ENCODE results near the gene REM1.
"Not testable (repeated sequence)": the region's sequence is repeated elsewhere in the genome, so short reads cannot be mapped to it uniquely, and the experiment has no call there.

The REM1 gene, protein sequence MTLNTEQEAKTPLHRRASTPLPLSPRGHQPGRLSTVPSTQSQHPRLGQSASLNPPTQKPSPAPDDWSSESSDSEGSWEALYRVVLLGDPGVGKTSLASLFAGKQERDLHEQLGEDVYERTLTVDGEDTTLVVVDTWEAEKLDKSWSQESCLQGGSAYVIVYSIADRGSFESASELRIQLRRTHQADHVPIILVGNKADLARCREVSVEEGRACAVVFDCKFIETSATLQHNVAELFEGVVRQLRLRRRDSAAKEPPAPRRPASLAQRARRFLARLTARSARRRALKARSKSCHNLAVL

GRCh38 chr20:31474758-31475427 lies at the start of gene REM1, which contains the start of gene DEFB124:
Gene REM1, plus strand, starts transcription at chr20:31475288. Its CDS starts 1,158 bp downstream, at chr20:31476446.
Gene DEFB124, minus strand, starts transcription at chr20:31475127. Its CDS starts 2,114 bp downstream, at chr20:31473013.
- no peak for DNase-seq
- H3K4me3 Mint-ChIP-seq = peak within 1 kb of the TSS in 1 of 2 donors; percentile 52
- peak; percentile 19 for ATAC-seq
- peaks cover 20% of the 10 kb centered on the region for H3K4me1 Mint-ChIP-seq
- H3K27ac Mint-ChIP-seq = no peak within 1 kb of the TSS
- H3K9me3 Mint-ChIP-seq = peaks cover 0 to 5% of the 10 kb centered on the region in 2 donors
- peaks cover 67% of the 10 kb centered on the region for H3K27me3 Mint-ChIP-seq

GRCh38 chr20:31425797-31426196 lies 49.3 kb upstream of the REM1 start:
- Mint-ChIP-seq H3K27me3 (peaks cover 18% of the 10 kb centered on the region), H3K9me3 (no peaks in the 10 kb centered on the region), H3K4me1 (no peaks in the 10 kb centered on the region), H3K27ac (no peak overlapping the region), H3K4me3 (no peak overlapping the region)
- no peak for DNase-seq
- no peak for ATAC-seq

- not testable (repeated sequence) for H3K4me1 Mint-ChIP-seq, H3K4me3 Mint-ChIP-seq, DNase-seq, H3K9me3 Mint-ChIP-seq, H3K27ac Mint-ChIP-seq
- peaks cover 18% of the 10 kb centered on the region for H3K27me3 Mint-ChIP-seq
- peak; percentile 74 for ATAC-seq
These were observed 48.1 kb upstream of the REM1 start for GRCh38 chr20:31426891-31427551.

GRCh38 chr20:31427576-31427975 lies 47.5 kb upstream of the REM1 start:
- H3K27ac Mint-ChIP-seq, DNase-seq, H3K4me3 Mint-ChIP-seq, H3K4me1 Mint-ChIP-seq, H3K9me3 Mint-ChIP-seq, ATAC-seq: not testable (repeated sequence)
- peaks cover 21% of the 10 kb centered on the region for H3K27me3 Mint-ChIP-seq

GRCh38 chr20:31430568-31431115 lies 44.4 kb upstream of the REM1 start:
- no peak for ATAC-seq
- no peak overlapping the region for H3K4me3 Mint-ChIP-seq
- H3K27me3 Mint-ChIP-seq = peaks cover 19% of the 10 kb centered on the region
- H3K4me1 Mint-ChIP-seq = no peaks in the 10 kb centered on the region
- no peak overlapping the region for H3K27ac Mint-ChIP-seq
- no peak for DNase-seq
- no peaks in the 10 kb centered on the region for H3K9me3 Mint-ChIP-seq

- H3K27me3 Mint-ChIP-seq = peaks cover 19% of the 10 kb centered on the region
- H3K9me3 Mint-ChIP-seq = no peaks in the 10 kb centered on the region
- H3K27ac Mint-ChIP-seq = peak within 1 kb of the TSS in 1 of 2 donors; percentile 7
- no peaks in the 10 kb centered on the region for H3K4me1 Mint-ChIP-seq
- no peak for ATAC-seq
- no peak within 1 kb of the TSS for H3K4me3 Mint-ChIP-seq
- no peak for DNase-seq
These were observed 35.0 kb upstream of the REM1 start, which contains the start of gene DEFB123 for GRCh38 chr20:31440012-31440659. Gene DEFB123, plus strand, starts transcription at chr20:31440632. Its CDS starts 67 bp downstream, at chr20:31440699.

GRCh38 chr20:31446084-31446819 lies 28.8 kb upstream of the REM1 start:
- Mint-ChIP-seq H3K27me3 (peaks cover 10% of the 10 kb centered on the region), H3K4me3 (no peak overlapping the region), H3K4me1 (no peaks in the 10 kb centered on the region), H3K27ac (no peak overlapping the region), H3K9me3 (no peaks in the 10 kb centered on the region)
- DNase-seq (no peak), ATAC-seq (no peak)

DNA sequence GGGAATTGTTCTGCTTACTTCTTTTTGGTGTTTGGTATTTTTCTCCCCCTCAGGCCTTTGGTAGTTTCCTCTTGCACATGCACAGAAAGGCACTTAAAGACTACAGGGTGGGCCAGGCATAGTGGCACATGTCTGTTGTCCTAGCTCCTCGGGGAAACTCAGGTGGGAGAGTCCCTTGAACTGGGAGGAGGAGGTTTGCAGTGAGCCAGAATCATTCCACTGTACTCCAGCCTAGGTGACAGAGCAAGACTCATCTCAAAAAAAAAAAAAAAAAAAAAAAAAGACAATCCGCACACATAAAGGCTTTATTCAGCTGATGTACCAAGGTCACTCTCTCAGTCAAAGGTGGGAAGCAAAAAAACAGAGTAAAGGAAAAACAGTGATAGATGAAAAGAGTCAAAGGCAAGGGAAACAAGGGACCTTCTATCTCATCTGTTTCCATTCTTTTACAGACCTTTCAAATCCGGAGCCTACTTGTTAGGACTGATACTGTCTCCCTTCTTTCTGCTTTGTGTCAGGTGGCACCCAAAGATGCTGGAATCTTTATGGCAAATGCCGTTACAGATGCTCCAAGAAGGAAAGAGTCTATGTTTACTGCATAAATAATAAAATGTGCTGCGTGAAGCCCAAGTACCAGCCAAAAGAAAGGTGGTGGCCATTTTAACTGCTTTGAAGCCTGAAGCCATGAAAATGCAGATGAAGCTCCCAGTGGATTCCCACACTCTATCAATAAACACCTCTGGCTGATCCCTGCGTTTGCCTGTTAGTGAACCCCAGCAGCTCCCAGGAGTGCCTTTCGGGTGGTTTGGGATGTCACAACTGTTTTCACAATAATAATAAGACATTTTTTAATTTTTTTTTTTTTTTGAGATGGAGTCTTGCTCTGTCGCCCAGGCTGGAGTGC lies 25.3 kb upstream of the REM1 start:
- DNase-seq (no peak), ATAC-seq (no peak)
- no peaks in the 10 kb centered on the region for H3K4me1 Mint-ChIP-seq
- no peaks in the 10 kb centered on the region for H3K9me3 Mint-ChIP-seq
- H3K27ac Mint-ChIP-seq = no peak overlapping the region
- H3K4me3 Mint-ChIP-seq = no peak overlapping the region
- peaks cover 8% of the 10 kb centered on the region for H3K27me3 Mint-ChIP-seq

- Mint-ChIP-seq H3K9me3 (no peaks in the 10 kb centered on the region), H3K4me3 (no peak overlapping the region), H3K27ac (no peak overlapping the region), H3K27me3 (peaks cover 8% of the 10 kb centered on the region), H3K4me1 (no peaks in the 10 kb centered on the region)
- DNase-seq (no peak), ATAC-seq (no peak)
These were observed 22.5 kb upstream of the REM1 start for GRCh38 chr20:31452575-31452974.

- no peak for DNase-seq
- H3K4me1 Mint-ChIP-seq = no peaks in the 10 kb centered on the region
- no peak for ATAC-seq
- H3K27me3 Mint-ChIP-seq = peaks cover 14% of the 10 kb centered on the region
- H3K9me3 Mint-ChIP-seq = no peaks in the 10 kb centered on the region
- no peak overlapping the region for H3K27ac Mint-ChIP-seq
- H3K4me3 Mint-ChIP-seq = no peak overlapping the region
These were observed 20.7 kb upstream of the REM1 start for GRCh38 chr20:31454361-31454760.

- DNase-seq, H3K9me3 Mint-ChIP-seq, H3K4me3 Mint-ChIP-seq, H3K27ac Mint-ChIP-seq, ATAC-seq: not testable (repeated sequence)
- Mint-ChIP-seq H3K4me1 (peaks cover 19% of the 10 kb centered on the region), H3K27me3 (peaks cover 41% of the 10 kb centered on the region)
These were observed 4.1 kb upstream of the REM1 start for GRCh38 chr20:31470946-31471345.

- Mint-ChIP-seq H3K4me1 (peaks cover 20% of the 10 kb centered on the region), H3K27ac (no peak overlapping the region), H3K4me3 (no peak overlapping the region), H3K27me3 (peaks cover 58% of the 10 kb centered on the region), H3K9me3 (peaks cover 0 to 5% of the 10 kb centered on the region in 2 donors)
- ATAC-seq = no peak
- DNase-seq = no peak
These were observed 2.4 kb upstream of the REM1 start for GRCh38 chr20:31472395-31473330.

All from stimulated activated naive CD8-positive, alpha-beta T cell treated with anti-CD3 and anti-CD28 coated beads, Interleukin-15, amount 100 ng/mL, for 72 hours (primary cell).